K562 (cell line): Measurements from ENCODE around the gene CBX4. TPM values are rescaled to one million over a fixed set of nuclear protein-coding genes. Genes with fewer than 3 reads are reported as not detected.

Source experiments
- BRD4 ChIP-seq: fragments of 200-600 bp; sonication (generic); IDR thresholded peaks from 2 replicates; pipeline ENCODE4 v1.6.1; 2017; ENCODE audit warnings: inconsistent platforms
- BRF1 ChIP-seq: IDR thresholded peaks from 3 replicates; pipeline ENCODE4 v1.6.1; 2011; ENCODE audit warnings: borderline replicate concordance, mild to moderate bottlenecking; ENCODE audit not compliant: insufficient read length; ENCODE audit errors: extremely low read depth
- CHD1 ChIP-seq: fragments of 200-600 bp; sonication (generic); IDR thresholded peaks from one replicate; pipeline ENCODE4 v1.6.1; 2012; ENCODE audit warnings: mild to moderate bottlenecking, moderate library complexity, low read length, inconsistent platforms
- CREB3L1 ChIP-seq: fragments of 450-650 bp; IDR thresholded peaks from 2 replicates; pipeline ENCODE4 v1.6.1; 2014; ENCODE audit warnings: low read depth, mild to moderate bottlenecking, moderate library complexity, borderline replicate concordance
- HEY1 ChIP-seq: fragments of 250-450 bp; sonication (Bioruptor Pico); IDR thresholded peaks from 2 replicates; pipeline ENCODE4 v1.5.0; 2020; ENCODE audit warnings: mild to moderate bottlenecking, moderate library complexity, borderline replicate concordance
- HMGXB4 ChIP-seq: sonication (generic); formaldehyde crosslinking; IDR thresholded peaks from 2 replicates; pipeline ENCODE4 v1.8.1; 2023; ENCODE audit warnings: mild to moderate bottlenecking, missing genetic modification reagents
- IRF2 ChIP-seq: sonication (generic); formaldehyde crosslinking; IDR thresholded peaks from 2 replicates; pipeline ENCODE4 v1.8.1; 2022; ENCODE audit warnings: mild to moderate bottlenecking, missing genetic modification reagents
- NFATC3 ChIP-seq: fragments of 450-650 bp; IDR thresholded peaks from 2 replicates; pipeline ENCODE4 v1.6.1; 2017; ENCODE audit warnings: mild to moderate bottlenecking
- NR2F6 ChIP-seq: fragments of 450-650 bp; formaldehyde crosslinking; IDR thresholded peaks from 2 replicates; pipeline ENCODE4 v1.4.0; 2020; ENCODE audit warnings: mild to moderate bottlenecking
- ZC3H11A ChIP-seq: IDR thresholded peaks from 2 replicates; pipeline ENCODE4 v1.6.1; 2012; ENCODE audit warnings: low read depth, low read length, improper control_type of control experiment
- ZNF184 ChIP-seq: sonication (generic); formaldehyde crosslinking; IDR thresholded peaks from 2 replicates; pipeline ENCODE4 v1.5.0; 2020; ENCODE audit warnings: missing genetic modification reagents
- ZNF354B ChIP-seq: fragments of 250-450 bp; sonication (Bioruptor Pico); IDR thresholded peaks from 2 replicates; pipeline ENCODE4 v1.4.0; 2020
- polyA plus RNA-seq, 8 experiments: library from polyadenylated mRNA; depleted of rRNA in 4 of 8; stranded (reverse) in 5 of 8; unstranded in 3 of 8; fragments of >200 nt; fragmentation: Nextera tagmentation in 2 of 8; fragmentation: Illumina TruSeq in 1 of 8; extraction: Ambion mirVana in 2 of 8; extraction: Trizol in 1 of 8; gene quantifications; 2 replicates each; pipeline versions ENCODE4 v1.2.1 to v1.2.3, GENCODE V29; 2011 to 2014; ENCODE audit warnings: inconsistent platforms in 1 of 8, missing spikeins in 1 of 8
- total RNA-seq, 7 experiments: library from RNA; depleted of rRNA in 6 of 7; stranded (reverse); fragments of >200 nt in 6 of 7; fragmentation: Illumina TruSeq in 2 of 7; extraction: Trizol in 2 of 7; gene quantifications; 2 replicates each; pipeline versions ENCODE4 v1.2.1 to v1.2.3, GENCODE V29; 2011 to 2021; ENCODE audit warnings: low replicate concordance in 1 of 7

Gene CBX4
- total and polyA plus RNA-seq, 9 of the 15 experiments (the other 6 are each of a cell fraction or from before 2014, with no cell fraction given), result 0.98 to 50.5 (median 10.0) TPM

- 0 out of 2 replicates have a peak, but pooled peaks have one; percentile 23 for TF ChIP-seq BRD4
- TF ChIP-seq CHD1, result peak; percentile 74
- TF ChIP-seq NFATC3, result no peak
- TF ChIP-seq HEY1 (CRISPR knock-in tag), result no peak
- no peak for TF ChIP-seq IRF2 (CRISPR knock-in tag)
- no peak for TF ChIP-seq ZNF354B
- TF ChIP-seq BRF1, result no peak
- TF ChIP-seq CREB3L1, result no peak
- TF ChIP-seq ZC3H11A, result no peak
- no peak for TF ChIP-seq NR2F6 (CRISPR knock-in tag)
- peak; percentile 29; the same call in 1 of the 2 replicates for TF ChIP-seq HMGXB4 (CRISPR knock-in tag)
- TF ChIP-seq ZNF184 (CRISPR knock-in tag), result no peak
- TF ChIP-seq, all 486 proteins: peak for 9
These were observed 42.8 kb downstream of the CBX4 start (continued) for GRCh38 chr17:79796444-79796762.
